Erythroblast (primary cell): ENCODE data around the gene KRTAP9-1.
"Not testable (repeated sequence)": the region's sequence is repeated elsewhere in the genome, so short reads cannot be mapped to it uniquely, and the experiment has no call there.

ENCODE experiments used
- GATA1 ChIP-seq: IDR thresholded peaks from 2 replicates; pipeline ENCODE4 v1.6.1; 2011; ENCODE audit warnings: low read depth, mild to moderate bottlenecking, control low read depth, low read length, moderate library complexity
- POLR2A ChIP-seq: IDR thresholded peaks from 2 replicates; pipeline ENCODE4 v1.6.1; 2011; ENCODE audit warnings: mild to moderate bottlenecking, low read length

GRCh38 chr17:41237949-41238437, 48.3 kb downstream of the KRTAP9-1 start, which contains the start of gene KRTAP9-8:
- TF ChIP-seq POLR2A, GATA1: not testable (repeated sequence)
